ENCODE results near the gene HDAC5. TPM values are rescaled to one million over a fixed set of nuclear protein-coding genes. Genes with fewer than 3 reads are reported as not detected.
A peak's percentile ranks its signal among the peaks of the same experiment; 100 is the strongest.
"Not testable (repeated sequence)": the region's sequence is repeated elsewhere in the genome, so short reads cannot be mapped to it uniquely, and the experiment has no call there.

The HDAC5 gene
- total RNA-seq, 1 donor from 2014 or later = 55.3 TPM

GRCh38 chr17:44044071-44044470 lies 79.4 kb downstream of the HDAC5 start:
- Histone ChIP-seq H3K4me3 (no peak overlapping the region), H3K4me1 (peaks cover 36% of the 10 kb centered on the region), H3K27ac (no peak overlapping the region), H3K36me3 (peaks cover 12% of the 10 kb centered on the region), H3K27me3 (no peaks in the 10 kb centered on the region), H3K9me3 (no peaks in the 10 kb centered on the region)
- ATAC-seq (no peak), DNase-seq (no peak)
- intact Hi-C loops (cut with DNase I) = no loop called here
- no peak for TF ChIP-seq CTCF (IDR thresholded peaks at IDR 0.05)

GRCh38 chr17:44043272-44043696 lies 80.2 kb downstream of the HDAC5 start:
- peak; percentile 59 for ATAC-seq
- no peaks in the 10 kb centered on the region for H3K27me3 ChIP-seq
- intact Hi-C loops (cut with DNase I) = no loop called here
- TF ChIP-seq CTCF (IDR thresholded peaks at IDR 0.05) = no peak
- no peak overlapping the region for H3K27ac ChIP-seq
- peaks cover 13% of the 10 kb centered on the region for H3K36me3 ChIP-seq
- H3K4me1 ChIP-seq = peaks cover 36% of the 10 kb centered on the region
- H3K9me3 ChIP-seq = no peaks in the 10 kb centered on the region
- no peak overlapping the region for H3K4me3 ChIP-seq
- DNase-seq = no peak

- Histone ChIP-seq H3K4me3 (no peak overlapping the region), H3K9me3 (no peaks in the 10 kb centered on the region), H3K27me3 (no peaks in the 10 kb centered on the region), H3K4me1 (peaks cover 36% of the 10 kb centered on the region), H3K36me3 (peaks cover 36% of the 10 kb centered on the region), H3K27ac (peak overlapping the region; percentile 1)
- DNase-seq = no peak
- ATAC-seq = peak; percentile 69
- intact Hi-C loops (cut with DNase I) = no loop called here
- TF ChIP-seq CTCF (IDR thresholded peaks at IDR 0.05) = no peak
Measured at GRCh38 chr17:44039829-44040635, 83.4 kb downstream of the HDAC5 start.

- DNase-seq (no peak), ATAC-seq (no peak)
- peaks cover 23% of the 10 kb centered on the region for H3K4me1 ChIP-seq
- intact Hi-C loops (cut with DNase I) = no loop called here
- no peaks in the 10 kb centered on the region for H3K27me3 ChIP-seq
- peaks cover 44% of the 10 kb centered on the region for H3K36me3 ChIP-seq
- H3K9me3 ChIP-seq = no peaks in the 10 kb centered on the region
- no peak overlapping the region for H3K27ac ChIP-seq
- TF ChIP-seq CTCF (IDR thresholded peaks at IDR 0.05) = no peak
- no peak overlapping the region for H3K4me3 ChIP-seq
Measured at GRCh38 chr17:44038604-44039011, 84.8 kb downstream of the HDAC5 start.

GRCh38 chr17:44037471-44037870 lies 86.0 kb downstream of the HDAC5 start:
- Histone ChIP-seq H3K27me3 (no peaks in the 10 kb centered on the region), H3K27ac (no peak overlapping the region), H3K9me3 (no peaks in the 10 kb centered on the region), H3K4me3 (no peak overlapping the region), H3K36me3 (peaks cover 49% of the 10 kb centered on the region), H3K4me1 (peaks cover 13% of the 10 kb centered on the region)
- intact Hi-C loops (cut with DNase I) = no loop called here
- no peak for TF ChIP-seq CTCF (IDR thresholded peaks at IDR 0.05)
- DNase-seq (no peak), ATAC-seq (no peak)

GRCh38 chr17:44034688-44035087 lies 88.8 kb downstream of the HDAC5 start:
- ATAC-seq; H3K4me3 ChIP-seq; H3K4me1 ChIP-seq; H3K9me3 ChIP-seq; intact Hi-C loops (cut with DNase I); H3K27ac ChIP-seq; DNase-seq; H3K27me3 ChIP-seq: not testable (repeated sequence)
- H3K36me3 ChIP-seq = peaks cover 52% of the 10 kb centered on the region
